Measurements from ENCODE around the gene CEP162.
"Not testable (repeated sequence)": the region's sequence is repeated elsewhere in the genome, so short reads cannot be mapped to it uniquely, and the experiment has no call there.

The CEP162 gene

DNA sequence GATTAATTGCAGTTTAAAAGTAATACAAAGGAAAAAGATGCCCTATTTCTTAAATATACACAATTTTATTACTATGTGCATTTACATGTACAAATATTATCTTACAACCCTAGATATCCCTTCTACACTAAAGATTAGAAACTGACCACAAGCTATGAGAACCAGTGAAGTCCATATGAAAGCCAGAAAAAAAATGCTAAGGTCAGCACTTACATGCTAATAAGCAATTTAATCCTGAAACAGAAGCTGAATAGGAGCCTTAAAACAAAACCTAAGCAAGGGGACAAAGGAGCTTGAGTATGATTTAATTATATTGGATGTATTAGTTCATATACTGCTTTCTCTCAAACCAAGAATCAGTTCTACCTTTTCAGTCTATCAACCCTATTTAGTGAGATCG lies 14.2 kb downstream of the CEP162 start:
- H3K36me3 ChIP-seq (ENCODE audit: control insufficient read depth, low read length) = 0 out of 2 replicates have a peak, but pooled peaks cover 3% of the 10 kb centered on the region
- H3K9me3 ChIP-seq (ENCODE audit: control insufficient read depth, insufficient read depth, low read length) = no peaks in the 10 kb centered on the region
- TF ChIP-seq EZH2phosphoT487 (IDR thresholded peaks at IDR 0.05; ENCODE audit: borderline replicate concordance, low read length) = no peak
- TF ChIP-seq, protein P1, sequence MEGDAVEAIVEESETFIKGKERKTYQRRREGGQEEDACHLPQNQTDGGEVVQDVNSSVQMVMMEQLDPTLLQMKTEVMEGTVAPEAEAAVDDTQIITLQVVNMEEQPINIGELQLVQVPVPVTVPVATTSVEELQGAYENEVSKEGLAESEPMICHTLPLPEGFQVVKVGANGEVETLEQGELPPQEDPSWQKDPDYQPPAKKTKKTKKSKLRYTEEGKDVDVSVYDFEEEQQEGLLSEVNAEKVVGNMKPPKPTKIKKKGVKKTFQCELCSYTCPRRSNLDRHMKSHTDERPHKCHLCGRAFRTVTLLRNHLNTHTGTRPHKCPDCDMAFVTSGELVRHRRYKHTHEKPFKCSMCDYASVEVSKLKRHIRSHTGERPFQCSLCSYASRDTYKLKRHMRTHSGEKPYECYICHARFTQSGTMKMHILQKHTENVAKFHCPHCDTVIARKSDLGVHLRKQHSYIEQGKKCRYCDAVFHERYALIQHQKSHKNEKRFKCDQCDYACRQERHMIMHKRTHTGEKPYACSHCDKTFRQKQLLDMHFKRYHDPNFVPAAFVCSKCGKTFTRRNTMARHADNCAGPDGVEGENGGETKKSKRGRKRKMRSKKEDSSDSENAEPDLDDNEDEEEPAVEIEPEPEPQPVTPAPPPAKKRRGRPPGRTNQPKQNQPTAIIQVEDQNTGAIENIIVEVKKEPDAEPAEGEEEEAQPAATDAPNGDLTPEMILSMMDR (IDR thresholded peaks at IDR 0.05; ENCODE audit: low read depth, low read length, poor library complexity, severe bottlenecking) = no peak
- no peaks in the 10 kb centered on the region for H3K9me2 ChIP-seq (replicated peaks; ENCODE audit: control insufficient read depth, low read length)
- H3K79me2 ChIP-seq (ENCODE audit: control insufficient read depth, low read length) = no peaks in the 10 kb centered on the region
- H3K4me1 ChIP-seq (ENCODE audit: control insufficient read depth, low read length) = no peaks in the 10 kb centered on the region
- no peaks in the 10 kb centered on the region for H3F3A ChIP-seq (ENCODE audit: control insufficient read depth, insufficient read depth)
- no peaks in the 10 kb centered on the region for H3K27me3 ChIP-seq (ENCODE audit: control insufficient read depth, low read length)
- no peak overlapping the region for H3K4me3 ChIP-seq (ENCODE audit: low read length)
- H4K20me1 ChIP-seq (ENCODE audit: control insufficient read depth, insufficient read depth, low read depth, low read length) = no peaks in the 10 kb centered on the region
- H3K4me2 ChIP-seq (ENCODE audit: low read length) = no peak overlapping the region
- H3K27ac ChIP-seq (ENCODE audit: low read depth, low read length) = no peak overlapping the region

DNA sequence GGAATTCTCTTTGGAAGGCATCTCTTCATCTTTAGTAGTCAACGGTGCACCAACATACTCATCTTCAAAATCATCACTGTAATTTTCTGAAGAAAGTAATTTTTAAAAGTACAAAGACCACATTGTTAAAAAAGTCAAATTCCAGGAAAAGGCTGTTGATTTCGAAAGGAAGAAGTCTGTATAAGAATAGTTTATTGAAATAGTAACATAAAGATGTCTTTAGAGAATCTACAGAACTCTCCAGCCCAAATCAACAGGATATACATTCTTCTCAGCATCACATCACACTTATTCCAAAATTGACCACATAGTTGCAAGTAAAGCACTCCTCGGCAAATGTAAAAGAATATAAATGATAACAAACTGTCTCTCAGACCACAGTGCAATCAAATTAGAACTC lies 23.4 kb downstream of the CEP162 start:
- no peaks in the 10 kb centered on the region for H3F3A ChIP-seq (ENCODE audit: control insufficient read depth, insufficient read depth)
- H3K4me2 ChIP-seq (ENCODE audit: low read length) = no peak overlapping the region
- no peak overlapping the region for H3K27ac ChIP-seq (ENCODE audit: low read depth, low read length)
- H3K9me3 ChIP-seq (ENCODE audit: control insufficient read depth, insufficient read depth, low read length) = no peaks in the 10 kb centered on the region
- H3K79me2 ChIP-seq (ENCODE audit: control insufficient read depth, low read length) = no peaks in the 10 kb centered on the region
- H3K4me1 ChIP-seq (ENCODE audit: control insufficient read depth, low read length) = no peaks in the 10 kb centered on the region
- H3K4me3 ChIP-seq (ENCODE audit: low read length) = no peak overlapping the region
- H3K9me2 ChIP-seq (replicated peaks; ENCODE audit: control insufficient read depth, low read length) = no peaks in the 10 kb centered on the region
- no peak for TF ChIP-seq EZH2phosphoT487 (IDR thresholded peaks at IDR 0.05; ENCODE audit: borderline replicate concordance, low read length)
- TF ChIP-seq, protein P1 (IDR thresholded peaks at IDR 0.05; ENCODE audit: low read depth, low read length, poor library complexity, severe bottlenecking) = no peak
- H3K36me3 ChIP-seq (ENCODE audit: control insufficient read depth, low read length) = 0 out of 2 replicates have a peak, but pooled peaks cover 2% of the 10 kb centered on the region
- no peaks in the 10 kb centered on the region for H3K27me3 ChIP-seq (ENCODE audit: control insufficient read depth, low read length)
- no peaks in the 10 kb centered on the region for H4K20me1 ChIP-seq (ENCODE audit: control insufficient read depth, insufficient read depth, low read depth, low read length)

DNA sequence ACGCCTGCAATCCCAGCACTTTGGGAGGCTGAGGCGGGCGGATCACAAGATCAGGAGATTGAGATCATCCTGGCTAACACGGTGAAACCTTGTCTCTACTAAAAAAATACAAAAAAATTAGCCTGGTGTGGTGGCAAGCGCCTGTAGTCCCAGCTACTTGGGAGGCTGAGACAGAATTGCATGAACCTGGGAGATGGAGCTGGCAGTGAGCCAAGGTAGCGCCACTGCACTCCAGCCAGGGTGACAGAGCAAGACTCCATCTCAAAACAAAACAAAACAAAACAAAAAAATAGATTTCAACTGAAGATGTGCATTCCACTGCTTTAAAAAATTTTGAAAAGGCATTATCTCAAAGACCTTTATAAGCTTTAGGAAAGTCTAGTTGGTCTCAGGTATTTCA lies 27.5 kb downstream of the CEP162 start:
- H3K4me2 ChIP-seq (ENCODE audit: low read length); H3K4me3 ChIP-seq (ENCODE audit: low read length); H3K27me3 ChIP-seq (ENCODE audit: control insufficient read depth, low read length); H3K9me2 ChIP-seq (replicated peaks; ENCODE audit: control insufficient read depth, low read length); H3K79me2 ChIP-seq (ENCODE audit: control insufficient read depth, low read length); H3K4me1 ChIP-seq (ENCODE audit: control insufficient read depth, low read length); H3K27ac ChIP-seq (ENCODE audit: low read depth, low read length); H3K9me3 ChIP-seq (ENCODE audit: control insufficient read depth, insufficient read depth, low read length); H3F3A ChIP-seq (ENCODE audit: control insufficient read depth, insufficient read depth); H4K20me1 ChIP-seq (ENCODE audit: control insufficient read depth, insufficient read depth, low read depth, low read length); H3K36me3 ChIP-seq (ENCODE audit: control insufficient read depth, low read length): not testable (repeated sequence)

DNA sequence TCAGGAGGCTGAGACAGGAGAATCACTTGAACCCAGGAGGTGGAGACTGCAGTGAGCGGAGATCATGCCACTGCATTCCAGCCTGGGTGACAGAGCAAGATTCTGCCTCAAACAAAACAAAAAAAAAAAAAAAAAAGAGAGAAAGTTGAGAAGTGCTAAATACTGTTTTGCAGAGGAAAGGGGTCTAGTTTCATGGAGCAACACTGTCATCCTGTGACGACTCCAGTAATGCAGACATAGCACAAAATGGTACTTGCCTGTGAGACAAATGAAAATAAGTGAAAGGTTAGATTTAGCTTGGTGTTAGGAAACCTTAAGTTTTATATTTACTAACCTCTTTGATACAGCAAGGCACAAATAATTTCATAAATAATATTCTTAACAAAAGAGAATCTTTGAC lies 29.7 kb downstream of the CEP162 start:
- no peak for TF ChIP-seq EZH2phosphoT487 (IDR thresholded peaks at IDR 0.05; ENCODE audit: borderline replicate concordance, low read length)
- TF ChIP-seq, protein P1 (IDR thresholded peaks at IDR 0.05; ENCODE audit: low read depth, low read length, poor library complexity, severe bottlenecking) = no peak
- Histone ChIP-seq H3K9me3 (ENCODE audit: control insufficient read depth, insufficient read depth, low read length) (no peaks in the 10 kb centered on the region), H3K4me3 (ENCODE audit: low read length) (no peak overlapping the region), H3K27me3 (ENCODE audit: control insufficient read depth, low read length) (no peaks in the 10 kb centered on the region), H4K20me1 (ENCODE audit: control insufficient read depth, insufficient read depth, low read depth, low read length) (no peaks in the 10 kb centered on the region), H3K9me2 (replicated peaks; ENCODE audit: control insufficient read depth, low read length) (no peaks in the 10 kb centered on the region), H3K36me3 (ENCODE audit: control insufficient read depth, low read length) (peaks cover 9% of the 10 kb centered on the region), H3K4me1 (ENCODE audit: control insufficient read depth, low read length) (no peaks in the 10 kb centered on the region), H3K27ac (ENCODE audit: low read depth, low read length) (no peak overlapping the region), H3F3A (ENCODE audit: control insufficient read depth, insufficient read depth) (no peaks in the 10 kb centered on the region), H3K79me2 (ENCODE audit: control insufficient read depth, low read length) (no peaks in the 10 kb centered on the region), H3K4me2 (ENCODE audit: low read length) (no peak overlapping the region)
